Measurements from ENCODE around the gene TERB1.

DNA sequence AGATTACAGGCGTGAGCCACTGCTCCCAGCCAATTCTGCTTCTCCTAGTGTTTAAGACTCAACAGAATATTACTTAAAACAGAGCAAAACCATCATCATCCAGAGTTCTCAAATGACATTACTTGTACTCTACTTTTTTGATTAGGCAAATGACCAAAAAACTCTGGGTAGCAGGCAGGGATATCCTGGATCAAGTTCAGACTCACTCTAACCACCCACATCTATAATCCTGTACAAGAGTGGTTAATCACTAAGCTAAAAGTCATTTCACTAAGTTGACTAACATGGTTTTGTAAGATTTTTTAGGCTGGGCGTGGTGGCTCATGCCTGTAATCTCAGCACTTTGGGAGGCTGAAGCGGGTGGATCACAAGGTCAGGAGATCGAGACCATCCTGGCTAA, 22.6 kb upstream of the TERB1 start:
- TF ChIP-seq, protein P1, sequence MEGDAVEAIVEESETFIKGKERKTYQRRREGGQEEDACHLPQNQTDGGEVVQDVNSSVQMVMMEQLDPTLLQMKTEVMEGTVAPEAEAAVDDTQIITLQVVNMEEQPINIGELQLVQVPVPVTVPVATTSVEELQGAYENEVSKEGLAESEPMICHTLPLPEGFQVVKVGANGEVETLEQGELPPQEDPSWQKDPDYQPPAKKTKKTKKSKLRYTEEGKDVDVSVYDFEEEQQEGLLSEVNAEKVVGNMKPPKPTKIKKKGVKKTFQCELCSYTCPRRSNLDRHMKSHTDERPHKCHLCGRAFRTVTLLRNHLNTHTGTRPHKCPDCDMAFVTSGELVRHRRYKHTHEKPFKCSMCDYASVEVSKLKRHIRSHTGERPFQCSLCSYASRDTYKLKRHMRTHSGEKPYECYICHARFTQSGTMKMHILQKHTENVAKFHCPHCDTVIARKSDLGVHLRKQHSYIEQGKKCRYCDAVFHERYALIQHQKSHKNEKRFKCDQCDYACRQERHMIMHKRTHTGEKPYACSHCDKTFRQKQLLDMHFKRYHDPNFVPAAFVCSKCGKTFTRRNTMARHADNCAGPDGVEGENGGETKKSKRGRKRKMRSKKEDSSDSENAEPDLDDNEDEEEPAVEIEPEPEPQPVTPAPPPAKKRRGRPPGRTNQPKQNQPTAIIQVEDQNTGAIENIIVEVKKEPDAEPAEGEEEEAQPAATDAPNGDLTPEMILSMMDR (IDR thresholded peaks at IDR 0.05), result no peak
- TF ChIP-seq POLR2A (IDR thresholded peaks at IDR 0.05) (no peak), EP300 (IDR thresholded peaks at IDR 0.05) (no peak), POLR2AphosphoS5 (IDR thresholded peaks at IDR 0.05) (no peak)
